NCI-H774 (cell line): ENCODE data around the gene HOXA10.

Experiments used
- DNase-seq: peaks from one replicate; lab custom pipeline; 2025; lab: John Stamatoyannopoulos, UW

Gene HOXA10

GRCh38 chr7:27145165-27145913 lies 28.8 kb downstream of the HOXA10 start:
- no peak for DNase-seq

- no peak for DNase-seq
Measured at GRCh38 chr7:27144781-27145164, 29.3 kb downstream of the HOXA10 start.

GRCh38 chr7:27143950-27144780 lies 30.0 kb downstream of the HOXA10 start:
- no peak for DNase-seq

GRCh38 chr7:27143023-27143949 lies 30.8 kb downstream of the HOXA10 start, which contains the start of gene HOXA5:
Gene HOXA5 (minus strand): TSS chr7:27143681. CDS start chr7:27143607, 74 bp downstream.
- no peak for DNase-seq

GRCh38 chr7:27142580-27143022 lies 31.5 kb downstream of the HOXA10 start:
- DNase-seq: no peak

- DNase-seq: no peak
Measured at GRCh38 chr7:27141923-27142579, 32.1 kb downstream of the HOXA10 start.

GRCh38 chr7:27141137-27141922 lies 32.8 kb downstream of the HOXA10 start:
- no peak for DNase-seq

- no peak for DNase-seq
Measured at GRCh38 chr7:27140126-27140857, 33.8 kb downstream of the HOXA10 start.

GRCh38 chr7:27139334-27140125 lies 34.6 kb downstream of the HOXA10 start:
- no peak for DNase-seq

GRCh38 chr7:27138985-27139333 lies 35.2 kb downstream of the HOXA10 start:
- no peak for DNase-seq

GRCh38 chr7:27138472-27138871 lies 35.6 kb downstream of the HOXA10 start:
- DNase-seq: no peak

GRCh38 chr7:27137640-27138315 lies 36.3 kb downstream of the HOXA10 start:
- no peak for DNase-seq

GRCh38 chr7:27134392-27134791 lies 39.7 kb downstream of the HOXA10 start:
- DNase-seq: no peak

GRCh38 chr7:27133409-27134231 lies 40.5 kb downstream of the HOXA10 start:
- no peak for DNase-seq

GRCh38 chr7:27132978-27133377 lies 41.1 kb downstream of the HOXA10 start:
- no peak for DNase-seq

- no peak for DNase-seq
Measured at GRCh38 chr7:27132214-27132613, 41.9 kb downstream of the HOXA10 start.

- DNase-seq: no peak
Measured at GRCh38 chr7:27131390-27131819, 42.7 kb downstream of the HOXA10 start.
